K562 (cell line): ENCODE data around the gene C2orf92. TPM values are rescaled to one million over a fixed set of nuclear protein-coding genes. Genes with fewer than 3 reads are reported as not detected.

Experiments used
- BCOR ChIP-seq: fragments of 450-650 bp; IDR thresholded peaks from 2 replicates; pipeline ENCODE4 v1.6.1; 2016
- BHLHE40 ChIP-seq: IDR thresholded peaks from 2 replicates; pipeline ENCODE4 v1.6.1; 2011; ENCODE audit warnings: low read length, improper control_type of control experiment
- CBX5 ChIP-seq: IDR thresholded peaks from 2 replicates; pipeline ENCODE4 v1.6.1; 2014; ENCODE audit warnings: low read depth, borderline replicate concordance
- CCNT2 ChIP-seq: IDR thresholded peaks from 2 replicates; pipeline ENCODE4 v1.6.1; 2011; ENCODE audit warnings: borderline replicate concordance, low read depth, mild to moderate bottlenecking, moderate library complexity, mixed read lengths, low read length; ENCODE audit not compliant: insufficient read length; ENCODE audit errors: extremely low read depth
- DMBX1 ChIP-seq: fragments of 250-450 bp; sonication (Bioruptor Pico); IDR thresholded peaks from 2 replicates; pipeline ENCODE4 v1.8.0; 2022; ENCODE audit warnings: inconsistent platforms, mild to moderate bottlenecking, moderate library complexity, borderline replicate concordance
- ELF1 ChIP-seq: fragments of 200-800 bp; sonication (Bioruptor generic); IDR thresholded peaks from 2 replicates; pipeline ENCODE4 v1.6.1; 2016; ENCODE audit warnings: missing genetic modification characterization, missing compliant biosample characterization
- ETS1 ChIP-seq: conservative IDR thresholded peaks from 2 replicates; pipeline ENCODE4 v1.6.1; 2011; ENCODE audit warnings: low read depth, mild to moderate bottlenecking, low read length; ENCODE audit not compliant: control insufficient read depth
- ETV5 ChIP-seq: sonication (generic); formaldehyde crosslinking; IDR thresholded peaks from 2 replicates; pipeline ENCODE4 v1.4.0; 2020; ENCODE audit warnings: low read depth, mild to moderate bottlenecking, missing genetic modification reagents
- GTF2E2 ChIP-seq: fragments of 200-800 bp; sonication (Bioruptor generic); IDR thresholded peaks from 2 replicates; pipeline ENCODE4 v1.6.1; 2016; ENCODE audit warnings: missing genetic modification characterization, missing compliant biosample characterization
- HDAC6 ChIP-seq: IDR thresholded peaks from 2 replicates; pipeline ENCODE4 v1.6.1; 2012; ENCODE audit warnings: low read depth, mild to moderate bottlenecking, control low read depth, inconsistent platforms, low read length, moderate library complexity
- KDM4B ChIP-seq, 2 experiments: fragments of 450-650 bp in 1 of 2; sonication (generic) in 1 of 2; IDR thresholded peaks; 2 replicates each; pipeline ENCODE4 v1.6.1; 2016 to 2017; ENCODE audit warnings: borderline replicate concordance in 2 of 2, antibody characterized with exemption in 1 of 2, low read depth in 1 of 2, mild to moderate bottlenecking in 1 of 2
- LEF1 ChIP-seq: fragments of 450-650 bp; IDR thresholded peaks from 2 replicates; pipeline ENCODE4 v1.6.1; 2016; ENCODE audit warnings: mild to moderate bottlenecking
- MBD2 ChIP-seq: sonication (generic); IDR thresholded peaks from 2 replicates; pipeline ENCODE4 v1.6.1; 2016; ENCODE audit warnings: low read depth, borderline replicate concordance
- NR2C1 ChIP-seq, 2 experiments: fragments of 450-650 bp; IDR thresholded peaks; 2 replicates each; pipeline ENCODE4 v1.6.1; 2017; ENCODE audit warnings: mild to moderate bottlenecking in 2 of 2, antibody characterized with exemption in 1 of 2, inconsistent platforms in 1 of 2, missing compliant biosample characterization in 1 of 2, missing genetic modification characterization in 1 of 2
- RB1 ChIP-seq: fragments of 450-650 bp; IDR thresholded peaks from 2 replicates; pipeline ENCODE4 v1.6.1; 2017; ENCODE audit warnings: low read depth, mild to moderate bottlenecking
- RBFOX2 ChIP-seq: fragments of 200-400 bp; formaldehyde crosslinking; IDR thresholded peaks from 2 replicates; pipeline ENCODE4 v1.6.1; 2017; ENCODE audit warnings: low read depth, mild to moderate bottlenecking, low read length, moderate library complexity
- SMAD2 ChIP-seq: fragments of 150-350 bp; IDR thresholded peaks from 2 replicates; pipeline ENCODE4 v1.6.1; 2014; ENCODE audit warnings: low read depth, mild to moderate bottlenecking, low read length
- SP2 ChIP-seq: IDR thresholded peaks from 2 replicates; pipeline ENCODE4 v1.6.1; 2011; ENCODE audit warnings: mild to moderate bottlenecking, low read depth, low read length, moderate library complexity; ENCODE audit not compliant: poor library complexity, severe bottlenecking; ENCODE audit errors: extremely low read depth
- TEAD1 ChIP-seq, 2 experiments: fragments of 450-650 bp in 1 of 2; sonication (generic) in 1 of 2; formaldehyde crosslinking; IDR thresholded peaks; 2 replicates each; pipeline versions ENCODE4 v1.4.0 to v1.8.0; 2020 to 2022; ENCODE audit warnings: mild to moderate bottlenecking in 2 of 2, missing genetic modification reagents in 1 of 2
- TEAD4 ChIP-seq, 2 experiments: sonication (generic) in 1 of 2; formaldehyde crosslinking in 1 of 2; IDR thresholded peaks; 2 replicates each; pipeline versions ENCODE4 v1.6.1 to v1.8.0; 2012 to 2022; ENCODE audit warnings: borderline replicate concordance in 1 of 2, inconsistent platforms in 1 of 2, low read length in 1 of 2, mild to moderate bottlenecking in 1 of 2, missing genetic modification reagents in 1 of 2
- ZNF511 ChIP-seq: sonication (generic); formaldehyde crosslinking; IDR thresholded peaks from 2 replicates; pipeline ENCODE4 v1.8.0; 2022; ENCODE audit warnings: mild to moderate bottlenecking, missing genetic modification reagents
- ZNF780A ChIP-seq: fragments of 250-450 bp; sonication (Bioruptor Pico); IDR thresholded peaks from 2 replicates; pipeline ENCODE4 v1.5.0; 2021; ENCODE audit warnings: mild to moderate bottlenecking
- polyA plus RNA-seq, 8 experiments: library from polyadenylated mRNA; depleted of rRNA in 4 of 8; stranded (reverse) in 5 of 8; unstranded in 3 of 8; fragments of >200 nt; fragmentation: Nextera tagmentation in 2 of 8; fragmentation: Illumina TruSeq in 1 of 8; extraction: Ambion mirVana in 2 of 8; extraction: Trizol in 1 of 8; gene quantifications; 2 replicates each; pipeline versions ENCODE4 v1.2.1 to v1.2.3, GENCODE V29; 2011 to 2014; ENCODE audit warnings: inconsistent platforms in 1 of 8, missing spikeins in 1 of 8
- total RNA-seq, 7 experiments: library from RNA; depleted of rRNA in 6 of 7; stranded (reverse); fragments of >200 nt in 6 of 7; fragmentation: Illumina TruSeq in 2 of 7; extraction: Trizol in 2 of 7; gene quantifications; 2 replicates each; pipeline versions ENCODE4 v1.2.1 to v1.2.3, GENCODE V29; 2011 to 2021; ENCODE audit warnings: low replicate concordance in 1 of 7

The C2orf92 gene
- total and polyA plus RNA-seq, 9 of the 15 experiments (the other 6 are each of a cell fraction or from before 2014, with no cell fraction given) = 0.65 to 6.8 (median 3.6) TPM

GRCh38 chr2:97645695-97646629 lies 23.6 kb upstream of the C2orf92 start, which contains the start of gene COX5B (continued):
- TF ChIP-seq CBX5 = 0 out of 2 replicates have a peak, but pooled peaks have one; percentile 6
- peak; percentile 96 for TF ChIP-seq GTF2E2 (tag)
- peak in 1 of 2 experiments; percentile 65; a peak in 1 of 4 replicates for TF ChIP-seq TEAD1 (CRISPR knock-in tag; IDR thresholded peaks at IDR 0.05)
- 0 out of 2 replicates have a peak, but pooled peaks have one; percentile 30 for TF ChIP-seq TEAD4 (IDR thresholded peaks at IDR 0.05; ENCODE audit: low read length)
- no peak for TF ChIP-seq TEAD4 (CRISPR knock-in tag; IDR thresholded peaks at IDR 0.05; ENCODE audit: borderline replicate concordance)
- no peak for TF ChIP-seq DMBX1 (CRISPR knock-in tag)
- TF ChIP-seq MBD2 = peak; percentile 78; the same call in 1 of the 2 replicates
- TF ChIP-seq ELF1 (tag) = peak; percentile 92
- TF ChIP-seq KDM4B (IDR thresholded peaks at IDR 0.05; ENCODE audit: borderline replicate concordance in 2 of 2, low read depth in 1 of 2) = 0 out of 4 replicates have a peak, but pooled peaks of 1 of the 2 experiments have one; percentile 15
- TF ChIP-seq ZNF511 = peak; percentile 26; the same call in 1 of the 2 replicates
- TF ChIP-seq SP2 = peak; percentile 32
- peak; percentile 44; the same call in 1 of the 2 replicates for TF ChIP-seq RB1
- peak; percentile 98 for TF ChIP-seq RBFOX2
- TF ChIP-seq SMAD2 = no peak
- peak; percentile 20; the same call in 1 of the 2 replicates for TF ChIP-seq ETV5
- no peak for TF ChIP-seq HDAC6
- TF ChIP-seq BCOR = 0 out of 2 replicates have a peak, but pooled peaks have one; percentile 20
- no peak for TF ChIP-seq NR2C1 (IDR thresholded peaks at IDR 0.05)
- TF ChIP-seq NR2C1 (tag; IDR thresholded peaks at IDR 0.05) = peak; percentile 43; the same call in 1 of the 2 replicates
- peak; percentile 79; the same call in 1 of the 2 replicates for TF ChIP-seq ETS1
- TF ChIP-seq BHLHE40 = 0 out of 2 replicates have a peak, but pooled peaks have one; percentile 22
- TF ChIP-seq ZNF780A (CRISPR knock-in tag) = 0 out of 2 replicates have a peak, but pooled peaks have one; percentile 9
- 0 out of 2 replicates have a peak, but pooled peaks have one; percentile 33 for TF ChIP-seq LEF1
- peak; percentile 54 for TF ChIP-seq CCNT2
